Measurements from ENCODE around the gene MAPK4.

- TF ChIP-seq CTCF (IDR thresholded peaks at IDR 0.05) (no peak), POLR2A (IDR thresholded peaks at IDR 0.05) (no peak)
These were observed 169.5 kb downstream of the MAPK4 start for GRCh38 chr18:50729376-50729775.

All from body of pancreas (tissue), 4 donors.